Esophagus (tissue), 2 donors: ENCODE results near the gene PHF14. TPM values are rescaled to one million over a fixed set of nuclear protein-coding genes. Genes with fewer than 3 reads are reported as not detected.

Source experiments
- H3K27ac ChIP-seq, 2 donors: one replicate each; pipeline ENCODE4 v1.5.1; 2013; ENCODE audit warnings: low read depth in 2 of 2, mild to moderate bottlenecking in 2 of 2, inconsistent platforms in 1 of 2, low read length in 1 of 2, moderate library complexity in 1 of 2
- H3K27me3 ChIP-seq, 2 donors: one replicate each; pipeline ENCODE4 v1.6.1; 2013; ENCODE audit warnings: low read length in 2 of 2, control low read depth in 1 of 2, mild to moderate bottlenecking in 1 of 2; ENCODE audit not compliant: insufficient read depth in 2 of 2, control insufficient read depth in 1 of 2
- H3K36me3 ChIP-seq, 2 donors: one replicate each; pipeline ENCODE4 v1.6.1; 2013; ENCODE audit warnings: low read length in 1 of 2; ENCODE audit not compliant: control insufficient read depth in 2 of 2, insufficient read depth in 2 of 2
- H3K4me1 ChIP-seq, 2 donors: one replicate each; pipeline ENCODE4 v1.6.1; 2013; ENCODE audit warnings: low read length in 1 of 2; ENCODE audit not compliant: control insufficient read depth in 2 of 2, insufficient read depth in 2 of 2
- H3K4me3 ChIP-seq, 2 donors: one replicate each; pipeline ENCODE4 v1.5.1; 2013; ENCODE audit warnings: low read length in 2 of 2, mild to moderate bottlenecking in 2 of 2, low read depth in 1 of 2, moderate library complexity in 1 of 2
- H3K9me3 ChIP-seq, 2 donors: one replicate each; pipeline ENCODE4 v1.6.1; 2013; ENCODE audit warnings: mild to moderate bottlenecking in 2 of 2, low read depth in 1 of 2, low read length in 1 of 2, moderate library complexity in 1 of 2; ENCODE audit not compliant: control insufficient read depth in 2 of 2, insufficient read depth in 1 of 2
- WGBS, 2 donors: extraction: QIAGEN DNeasy Blood & Tissue Kit; methylation state at CpG; one replicate each; pipeline ENCODE4 v1.1.7; 2013; 5-methylcytosine and 5-hydroxymethylcytosine counted together
- polyA plus RNA-seq, 2 donors: library from polyadenylated mRNA; stranded (reverse); fragments of 200-250 nt; gene quantifications; one replicate each; pipeline ENCODE4 v1.2.3, GENCODE V29; 2013
- donor health status: healthy with polysubstance abuse.
- donor health status: Bipolar disorder and iron deficiency.

The PHF14 gene
- polyA plus RNA-seq, 2 donors, result 10.2 to 18.0 TPM

GRCh38 chr7:11026452-11027359 is 53.0 kb downstream of the PHF14 start:
- 93 to 94% methylated on average over 2 of the region's 2 CpGs for WGBS, 2 donors
- Histone ChIP-seq H3K36me3 (peaks cover 0 to 2% of the 10 kb centered on the region in 2 donors), H3K27ac (no peak overlapping the region), H3K4me1 (no peaks in the 10 kb centered on the region), H3K9me3 (no peaks in the 10 kb centered on the region), H3K4me3 (no peak overlapping the region), H3K27me3 (no peaks in the 10 kb centered on the region)

- WGBS, 2 donors, result 50 to 76% methylated on average over 4 of the region's 4 CpGs
- Histone ChIP-seq H3K27ac (no peak overlapping the region), H3K27me3 (no peaks in the 10 kb centered on the region)
Observed at GRCh38 chr7:11035661-11036060, 62.0 kb downstream of the PHF14 start.

GRCh38 chr7:11039974-11040373 is 66.3 kb downstream of the PHF14 start:
- Histone ChIP-seq H3K9me3 (no peaks in the 10 kb centered on the region), H3K4me1 (no peaks in the 10 kb centered on the region), H3K27ac (no peak overlapping the region), H3K36me3 (peaks cover 0 to 2% of the 10 kb centered on the region in 2 donors), H3K27me3 (no peaks in the 10 kb centered on the region), H3K4me3 (no peak overlapping the region)

More at GRCh38 chr7:11035661-11036060, 62.0 kb downstream of the PHF14 start:
- H3K9me3 ChIP-seq, result no peaks in the 10 kb centered on the region
- H3K4me1 ChIP-seq, result no peaks in the 10 kb centered on the region
- H3K4me3 ChIP-seq, result no peak overlapping the region
- peaks cover 0 to 2% of the 10 kb centered on the region in 2 donors for H3K36me3 ChIP-seq

- no peak overlapping the region for H3K4me3 ChIP-seq
- 95 to 96% methylated on average over 2 of the region's 2 CpGs for WGBS, 2 donors
- H3K27me3 ChIP-seq, result no peaks in the 10 kb centered on the region
- no peaks in the 10 kb centered on the region for H3K9me3 ChIP-seq
- H3K4me1 ChIP-seq, result no peaks in the 10 kb centered on the region
- H3K27ac ChIP-seq, result no peak overlapping the region
- H3K36me3 ChIP-seq, result peaks cover 0 to 2% of the 10 kb centered on the region in 2 donors
Observed at GRCh38 chr7:11054033-11054432, 80.4 kb downstream of the PHF14 start.

- 64 to 80% methylated on average over 2 of the region's 2 CpGs for WGBS, 2 donors
- Histone ChIP-seq H3K4me3 (no peak overlapping the region), H3K27me3 (no peaks in the 10 kb centered on the region), H3K36me3 (no peaks in the 10 kb centered on the region), H3K27ac (no peak overlapping the region), H3K4me1 (no peaks in the 10 kb centered on the region), H3K9me3 (no peaks in the 10 kb centered on the region)
Observed at GRCh38 chr7:11060893-11061292, 87.2 kb downstream of the PHF14 start.

GRCh38 chr7:11062110-11062509 is 88.4 kb downstream of the PHF14 start:
- H3K9me3 ChIP-seq, result no peaks in the 10 kb centered on the region
- H3K36me3 ChIP-seq, result no peaks in the 10 kb centered on the region
- no peak overlapping the region for H3K4me3 ChIP-seq
- no peaks in the 10 kb centered on the region for H3K4me1 ChIP-seq
- no peaks in the 10 kb centered on the region for H3K27me3 ChIP-seq
- no peak overlapping the region for H3K27ac ChIP-seq

- WGBS, 2 donors, result 85 to 94% methylated on average over 3 of the region's 3 CpGs
- no peaks in the 10 kb centered on the region for H3K4me1 ChIP-seq
Observed at GRCh38 chr7:11069591-11069990, 95.9 kb downstream of the PHF14 start.

GRCh38 chr7:11077816-11078215 is 104.1 kb downstream of the PHF14 start:
- Histone ChIP-seq H3K4me3 (no peak overlapping the region), H3K9me3 (no peaks in the 10 kb centered on the region), H3K27me3 (no peaks in the 10 kb centered on the region), H3K27ac (no peak overlapping the region), H3K4me1 (no peaks in the 10 kb centered on the region), H3K36me3 (no peaks in the 10 kb centered on the region)
- 92 to 94% methylated on average over 2 of the region's 2 CpGs for WGBS, 2 donors

More at GRCh38 chr7:11069591-11069990, 95.9 kb downstream of the PHF14 start:
- H3K27ac ChIP-seq, result no peak overlapping the region
- no peaks in the 10 kb centered on the region for H3K9me3 ChIP-seq
- no peak overlapping the region for H3K4me3 ChIP-seq
- H3K27me3 ChIP-seq, result no peaks in the 10 kb centered on the region
- H3K36me3 ChIP-seq, result peaks cover 0 to 2% of the 10 kb centered on the region in 2 donors

- Histone ChIP-seq H3K27ac (no peak overlapping the region), H3K4me3 (no peak overlapping the region), H3K9me3 (no peaks in the 10 kb centered on the region), H3K27me3 (no peaks in the 10 kb centered on the region), H3K36me3 (no peaks in the 10 kb centered on the region), H3K4me1 (no peaks in the 10 kb centered on the region)
- 96 to 97% methylated on average over 4 of the region's 4 CpGs for WGBS, 2 donors
Observed at GRCh38 chr7:11078247-11078834, 104.7 kb downstream of the PHF14 start.
